NCI-H524 (cell line): ENCODE data around the gene PNKD.

Source experiments
- DNase-seq, 2 experiments: peaks; one replicate each; lab custom pipeline; 2025; lab: John Stamatoyannopoulos, UW

Gene PNKD, protein sequence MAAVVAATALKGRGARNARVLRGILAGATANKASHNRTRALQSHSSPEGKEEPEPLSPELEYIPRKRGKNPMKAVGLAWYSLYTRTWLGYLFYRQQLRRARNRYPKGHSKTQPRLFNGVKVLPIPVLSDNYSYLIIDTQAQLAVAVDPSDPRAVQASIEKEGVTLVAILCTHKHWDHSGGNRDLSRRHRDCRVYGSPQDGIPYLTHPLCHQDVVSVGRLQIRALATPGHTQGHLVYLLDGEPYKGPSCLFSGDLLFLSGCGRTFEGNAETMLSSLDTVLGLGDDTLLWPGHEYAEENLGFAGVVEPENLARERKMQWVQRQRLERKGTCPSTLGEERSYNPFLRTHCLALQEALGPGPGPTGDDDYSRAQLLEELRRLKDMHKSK

DNA sequence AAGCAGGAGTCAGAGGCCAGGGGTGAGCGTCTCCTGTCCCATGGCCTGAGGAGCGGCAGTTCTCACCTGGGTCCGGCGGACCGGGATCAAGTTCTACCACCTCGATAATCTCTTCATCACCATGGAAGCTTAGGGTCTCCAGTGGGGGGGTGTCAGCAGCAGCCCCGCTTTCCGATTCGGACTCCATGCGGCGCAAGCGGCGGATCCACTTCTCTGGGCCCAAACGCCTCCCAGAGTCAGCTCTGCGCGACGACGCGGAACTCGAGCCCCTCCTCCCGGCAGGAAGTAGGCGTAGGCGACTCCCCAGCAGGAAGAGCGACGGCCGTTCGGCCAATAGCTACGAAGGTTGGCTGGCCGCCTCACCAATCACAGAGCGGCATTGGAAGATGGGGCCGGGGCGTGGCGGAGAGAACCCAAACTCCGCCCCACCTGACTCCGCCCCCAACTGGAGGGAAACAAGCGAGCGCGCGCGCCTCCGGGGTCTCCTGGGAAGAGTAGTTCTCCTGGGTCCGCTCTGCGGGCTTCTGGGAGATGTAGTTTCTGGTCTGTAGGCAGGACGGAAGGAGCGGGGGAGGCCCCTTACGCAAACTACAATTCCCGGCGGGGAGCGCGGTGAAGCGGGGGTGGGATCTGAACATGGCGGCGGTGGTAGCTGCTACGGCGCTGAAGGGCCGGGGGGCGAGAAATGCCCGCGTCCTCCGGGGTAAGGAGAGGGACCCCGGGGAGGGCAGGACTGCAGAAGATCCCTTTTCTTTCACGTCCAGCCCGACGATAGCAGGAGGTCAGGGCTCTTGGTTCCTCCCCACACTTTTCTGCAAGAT lies at the start of gene PNKD, which contains the start of gene AAMP:
PNKD (plus strand) TSS at position 620 of the 821 bp plus-strand sequence; CDS start at position 637, 17 bp downstream.
AAMP (minus strand) TSS at position 238 of the 821 bp plus-strand sequence; CDS start at position 187, 51 bp downstream.
- DNase-seq, result peak; percentile 96 to 99

DNA sequence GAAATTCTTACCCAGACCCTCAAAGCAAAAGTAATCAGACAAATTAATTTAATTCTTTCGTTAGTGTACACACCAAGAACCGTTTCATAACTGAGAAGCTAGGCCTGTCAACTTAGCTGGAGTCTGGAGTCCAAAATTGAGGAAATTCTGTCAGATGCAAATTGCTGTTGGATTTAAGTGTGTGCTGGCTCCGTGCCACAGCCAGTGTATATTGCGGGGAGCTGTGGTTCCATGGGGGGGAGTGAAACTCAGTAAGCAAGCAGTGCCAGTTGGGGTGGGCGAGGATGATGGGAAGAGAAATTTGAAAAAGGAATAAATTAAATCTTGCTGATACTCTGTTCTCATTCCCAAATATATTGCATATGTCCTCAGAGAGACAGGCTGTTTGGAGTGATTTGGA lies 49.3 kb upstream of the PNKD start:
- DNase-seq, result no peak

DNA sequence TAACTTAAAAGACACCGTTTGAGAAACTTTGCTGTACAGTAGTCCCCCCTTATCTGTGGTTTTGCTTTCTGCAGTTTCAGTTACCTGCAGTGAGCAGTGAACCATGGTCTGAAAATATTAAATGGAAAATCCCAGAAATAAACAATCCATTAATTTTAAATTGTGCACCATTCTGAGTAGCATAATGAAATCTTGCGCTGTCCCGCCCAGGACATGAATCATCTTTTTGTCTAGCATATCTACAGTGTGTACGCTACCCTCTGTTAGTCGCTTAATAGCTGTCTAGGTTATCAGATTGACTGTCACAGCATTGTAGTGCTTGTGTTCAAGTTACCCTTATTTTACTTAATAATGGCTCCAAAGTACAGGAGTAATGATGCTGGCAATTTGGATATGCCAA lies 47.3 kb upstream of the PNKD start:
- DNase-seq, result no peak

DNA sequence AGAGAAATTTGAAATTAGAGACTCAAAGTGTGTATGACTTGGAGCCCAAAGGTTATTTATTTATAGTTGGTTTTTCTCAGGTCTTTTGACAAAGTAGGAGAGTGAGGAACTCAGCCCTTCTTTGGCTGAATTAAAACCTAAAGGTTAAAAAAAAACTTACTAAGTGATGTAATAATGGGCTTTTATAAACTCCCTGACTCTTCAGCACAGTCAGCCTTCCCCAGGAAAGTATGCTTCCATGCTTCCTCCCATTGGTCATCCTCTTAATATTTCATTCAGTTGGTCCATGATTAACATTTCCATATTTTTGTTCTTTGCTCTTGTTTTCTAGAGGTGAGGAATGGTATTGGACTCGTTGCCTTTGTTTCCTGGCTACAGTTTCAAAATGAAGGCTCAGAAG lies 46.1 kb upstream of the PNKD start:
- no peak for DNase-seq

DNA sequence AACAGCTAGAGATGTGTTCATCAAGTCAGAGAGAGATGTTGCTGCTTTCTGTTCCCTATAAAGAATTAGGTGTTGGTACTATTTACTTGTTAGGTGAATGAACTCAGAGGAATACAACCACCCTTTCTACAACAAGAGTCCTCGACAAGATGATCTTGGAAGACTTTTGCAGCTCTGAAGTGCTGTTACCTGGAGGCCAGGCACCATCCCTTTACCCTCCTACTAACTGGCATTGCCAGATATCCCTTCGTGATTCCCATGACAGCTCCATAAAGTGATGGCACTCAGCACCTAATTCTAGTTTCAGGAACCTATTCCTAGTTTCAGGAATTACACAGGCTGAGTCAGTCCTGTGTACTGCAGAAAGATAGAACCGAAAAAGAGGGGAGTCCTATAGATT lies 43.4 kb upstream of the PNKD start:
- DNase-seq, result no peak

DNA sequence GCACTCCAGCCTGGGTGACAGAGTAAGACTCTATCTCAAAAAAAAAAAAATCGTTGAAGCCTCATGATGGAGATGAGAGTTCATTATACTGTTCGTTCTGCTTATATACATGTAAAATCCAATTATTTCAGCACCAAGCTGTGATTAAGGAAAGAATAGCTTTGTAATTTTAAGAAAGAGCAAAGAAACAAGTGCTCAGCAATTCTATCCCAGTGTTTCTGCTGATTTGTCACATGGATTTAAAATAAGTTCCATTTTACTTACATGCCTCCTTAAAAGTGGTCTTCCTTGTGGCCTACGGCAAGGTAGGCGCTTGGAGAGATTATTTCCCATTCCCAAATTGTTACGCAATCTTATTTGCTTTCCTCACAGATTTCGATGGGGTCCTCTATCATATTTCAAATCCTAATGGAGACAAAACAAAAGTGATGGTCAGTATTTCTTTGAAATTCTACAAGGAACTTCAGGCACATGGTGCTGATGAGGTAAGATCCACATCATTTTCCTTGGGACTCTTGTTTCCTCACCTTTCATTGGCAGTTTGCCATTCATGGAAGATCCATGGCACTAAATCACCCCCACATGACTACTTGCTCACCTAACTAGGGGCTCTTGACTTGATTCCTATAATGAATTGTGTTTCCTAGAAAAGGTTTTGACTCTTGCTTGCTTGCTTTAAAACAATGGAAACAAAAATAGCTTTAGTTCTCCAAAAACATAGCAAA lies 41.8 kb upstream of the PNKD start:
- DNase-seq, result no peak

DNA sequence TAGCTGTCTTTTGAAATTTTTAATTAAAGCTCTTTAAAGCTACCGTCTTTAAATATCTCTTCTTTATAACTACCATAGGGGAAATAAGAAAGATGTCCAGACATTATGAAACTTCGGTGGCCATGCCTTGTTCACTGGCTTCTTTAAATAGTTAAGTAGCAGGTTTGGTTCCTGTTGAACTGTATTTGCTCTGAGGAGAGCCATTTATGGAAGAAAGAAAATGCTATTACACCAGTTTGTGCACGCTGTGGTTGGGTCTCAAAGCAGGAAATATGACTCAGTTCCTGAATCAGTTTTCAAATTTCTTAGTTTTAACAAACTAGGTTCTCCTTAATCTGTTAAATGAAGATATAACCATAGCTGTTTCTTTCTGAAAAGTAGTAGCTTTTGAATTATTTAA lies 41.1 kb upstream of the PNKD start:
- DNase-seq, result no peak

DNA sequence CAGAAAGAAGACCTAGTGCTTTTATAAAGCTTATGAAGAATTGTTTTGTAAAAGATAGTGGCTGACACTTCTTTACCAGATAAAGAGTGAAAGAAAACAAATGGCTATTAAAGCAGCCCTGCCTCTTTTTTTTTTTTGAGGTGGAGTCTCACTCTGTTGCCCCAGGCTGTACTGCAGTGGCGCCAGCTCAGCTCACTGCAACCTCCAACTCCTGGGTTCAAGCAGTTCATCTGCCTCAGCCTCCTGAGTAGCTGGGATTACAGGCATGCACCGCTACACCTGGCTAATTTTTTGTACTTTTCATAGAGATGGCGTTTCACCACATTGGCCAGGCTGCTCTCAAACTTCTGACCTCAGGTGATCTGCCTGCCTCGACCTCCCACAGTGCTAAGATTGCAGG lies 40.5 kb upstream of the PNKD start:
- DNase-seq, result no peak

DNA sequence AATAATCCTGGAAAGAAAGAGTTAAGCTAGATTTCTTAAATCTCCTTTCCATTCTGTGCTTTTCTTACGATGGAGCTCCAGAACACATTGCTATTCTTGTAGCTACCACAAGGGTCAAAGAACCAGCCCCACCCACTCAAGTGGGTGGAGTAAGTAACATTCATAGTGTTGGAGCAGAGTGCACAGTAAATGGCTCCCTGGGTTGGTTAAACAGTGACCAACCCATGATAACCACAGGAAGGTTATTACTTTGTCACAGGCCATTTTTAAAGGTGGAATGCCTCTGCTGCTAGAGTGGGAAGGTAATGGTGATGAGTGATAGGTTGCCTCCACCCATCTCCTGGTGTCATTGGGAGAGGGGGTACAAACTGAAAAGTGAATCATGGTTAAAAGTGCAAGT lies 39.4 kb upstream of the PNKD start:
- no peak for DNase-seq

DNA sequence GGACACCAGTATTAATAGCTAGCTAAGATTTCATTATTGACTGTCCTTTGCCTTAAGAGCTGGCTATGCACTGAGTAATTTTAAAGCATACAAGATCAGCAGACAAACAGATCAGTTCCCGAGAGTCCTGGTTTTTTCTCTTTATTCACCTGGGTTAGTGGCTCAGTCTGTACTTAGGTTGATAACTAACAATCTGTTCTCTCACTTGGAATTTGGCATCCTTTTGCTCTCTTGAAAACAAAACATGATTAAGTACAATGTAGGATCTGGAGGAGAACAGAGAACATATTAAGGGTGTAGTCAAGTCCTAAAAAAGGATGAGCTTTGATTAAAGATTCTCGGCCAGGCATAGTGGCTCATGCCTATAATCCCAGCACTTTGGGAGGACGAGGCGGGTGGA lies 36.8 kb upstream of the PNKD start:
- DNase-seq, result no peak

DNA sequence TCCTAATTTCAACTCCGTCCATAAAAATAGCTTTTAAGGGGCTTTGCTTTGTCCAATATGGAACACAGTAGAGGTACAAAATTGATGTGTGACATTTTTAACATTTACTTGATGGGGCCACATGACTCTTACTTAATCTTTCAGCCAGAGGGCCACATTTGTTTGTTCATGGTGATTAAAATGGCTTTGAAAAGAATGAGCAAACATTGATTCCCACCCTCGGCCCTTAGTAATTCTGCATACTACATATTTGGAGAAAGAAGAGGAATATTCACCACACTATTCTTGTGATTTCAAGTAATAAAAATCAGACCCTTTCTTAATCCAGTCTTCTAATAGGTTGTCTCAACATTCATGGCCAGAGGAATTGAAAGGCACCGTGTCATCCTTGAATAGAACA lies 35.8 kb upstream of the PNKD start:
- no peak for DNase-seq

DNA sequence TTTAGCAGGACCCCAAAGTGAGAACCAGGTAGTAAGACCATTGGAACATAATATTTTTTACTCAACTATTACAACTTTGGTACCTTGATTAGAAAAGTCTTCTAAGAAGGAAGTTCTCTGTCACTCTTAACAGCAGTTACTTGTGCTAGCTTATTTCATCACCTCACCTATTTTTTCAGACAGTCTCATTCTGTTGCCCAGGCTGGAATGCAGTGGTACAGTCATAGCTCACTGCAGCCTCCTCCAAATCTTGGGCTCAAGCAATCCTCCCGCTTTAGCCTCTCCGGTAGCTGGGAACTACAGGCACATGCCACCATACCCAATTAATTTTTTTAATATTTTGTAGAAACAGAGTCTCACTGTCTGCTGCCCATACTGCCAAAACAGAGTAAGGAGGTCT lies 35.3 kb upstream of the PNKD start:
- no peak for DNase-seq

DNA sequence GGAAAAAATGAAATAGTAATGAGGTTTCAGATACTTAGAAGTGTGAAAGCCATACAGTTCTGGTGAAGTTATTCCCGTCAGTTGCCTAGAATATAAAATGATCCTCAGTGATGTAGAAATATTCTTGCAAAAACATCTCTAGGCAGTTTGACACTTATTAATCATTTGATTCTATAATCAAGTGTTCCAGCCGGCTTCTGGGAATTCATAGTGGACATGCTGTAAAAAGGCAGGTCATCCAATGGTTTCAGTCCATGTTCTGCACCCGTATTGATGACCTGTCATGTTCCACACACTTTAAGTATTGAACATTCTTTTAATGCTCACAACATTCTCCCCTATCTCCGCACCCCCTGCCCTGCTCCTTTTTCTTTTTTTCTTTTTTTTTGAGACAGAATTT lies 33.5 kb upstream of the PNKD start:
- no peak for DNase-seq

DNA sequence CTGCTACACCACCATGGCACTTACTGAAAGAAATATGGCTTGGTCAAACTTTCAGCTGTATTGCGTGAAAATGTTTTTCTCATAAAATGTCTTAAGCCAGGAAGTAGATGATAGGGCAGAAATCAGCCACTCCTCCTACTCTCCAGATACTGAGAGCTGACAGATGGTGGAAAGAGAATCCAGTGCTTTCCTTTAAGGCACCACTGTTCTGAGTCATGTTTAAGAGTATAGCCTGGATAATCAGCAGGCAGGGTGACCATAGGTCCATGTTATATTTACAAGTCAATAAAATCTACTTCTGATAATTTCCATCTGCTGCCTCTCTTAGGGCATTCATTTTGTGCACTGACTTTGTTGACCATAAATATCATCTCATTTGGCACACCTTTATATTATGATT lies 31.4 kb upstream of the PNKD start:
- peak in 1 of 2 experiments; percentile 30 for DNase-seq

DNA sequence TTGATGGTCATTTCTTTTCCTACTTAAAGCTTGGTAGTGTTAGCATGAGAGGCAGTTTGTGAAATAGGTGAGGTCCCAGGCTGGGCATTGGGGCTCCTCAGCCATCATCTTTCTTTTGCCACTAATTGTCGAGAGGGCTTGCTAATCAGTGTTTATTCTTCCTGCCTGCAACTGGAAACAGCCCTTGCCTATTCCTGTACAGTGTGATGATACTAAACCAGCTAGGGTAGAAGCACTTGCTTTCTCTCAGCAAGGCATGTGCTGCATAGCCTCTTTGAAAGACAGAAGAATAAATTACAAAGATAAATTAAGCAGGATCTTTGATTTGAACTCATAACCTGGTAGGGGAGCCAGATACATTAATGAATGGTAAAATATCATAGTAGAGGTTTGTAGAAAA lies 26.1 kb upstream of the PNKD start:
- no peak for DNase-seq

DNA sequence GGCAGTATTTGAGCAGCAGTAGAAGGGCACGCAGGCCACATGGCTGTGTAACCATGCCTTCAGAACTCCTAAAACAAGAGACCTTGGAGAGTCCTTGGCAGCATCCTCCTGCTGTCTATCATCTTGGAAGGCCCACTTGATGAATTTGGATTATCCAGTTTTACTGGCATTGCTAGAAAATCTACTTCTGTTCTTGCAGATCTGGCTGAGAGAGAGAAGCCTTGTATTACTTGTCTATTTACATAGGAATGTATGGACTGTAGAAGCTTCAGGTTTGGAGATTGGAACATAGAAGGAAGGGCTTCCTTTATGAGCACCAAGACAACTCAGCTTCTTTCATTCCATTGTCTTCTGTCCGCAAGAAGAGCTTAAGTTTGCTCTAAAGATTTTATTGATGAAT lies 25.7 kb upstream of the PNKD start:
- DNase-seq, result no peak

DNA sequence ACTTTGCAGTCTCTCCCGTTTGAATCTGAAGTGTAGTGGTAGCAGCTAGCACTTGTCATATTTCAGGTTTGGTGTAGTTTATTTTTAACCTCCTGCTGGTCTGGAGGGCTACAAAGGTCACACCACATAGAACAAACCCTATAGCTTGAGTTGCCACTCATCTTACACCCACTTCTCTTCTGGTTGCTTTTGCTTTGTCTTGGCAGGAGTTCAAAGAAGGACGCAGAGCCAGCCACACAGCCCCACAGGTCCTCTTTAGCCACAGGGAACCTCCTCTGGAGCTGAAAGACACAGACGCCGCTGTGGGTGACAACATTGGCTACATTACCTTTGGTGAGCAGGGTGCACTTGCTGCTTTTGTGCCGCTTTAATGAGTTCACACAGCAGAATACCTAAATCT lies 25.1 kb upstream of the PNKD start:
- no peak for DNase-seq

DNA sequence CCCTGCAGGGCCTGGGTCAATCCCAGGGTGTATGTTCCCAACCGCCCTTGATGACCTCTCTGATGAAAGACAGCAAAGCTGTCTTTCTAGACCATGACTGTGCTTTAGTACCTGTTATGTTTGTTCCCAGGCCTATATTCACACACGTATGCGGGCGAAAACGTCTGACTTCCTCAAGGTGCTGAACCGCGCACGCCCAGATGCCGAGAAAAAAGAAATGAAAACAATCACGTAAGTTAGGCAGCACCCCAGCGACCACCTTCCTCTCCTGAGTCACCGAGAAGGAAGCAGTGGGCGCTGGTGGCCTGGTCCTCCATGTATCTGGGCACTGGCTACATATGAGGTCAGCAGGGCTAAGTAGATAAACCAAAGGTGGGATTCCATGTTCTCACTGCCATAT lies 20.6 kb upstream of the PNKD start:
- DNase-seq, result no peak

DNA sequence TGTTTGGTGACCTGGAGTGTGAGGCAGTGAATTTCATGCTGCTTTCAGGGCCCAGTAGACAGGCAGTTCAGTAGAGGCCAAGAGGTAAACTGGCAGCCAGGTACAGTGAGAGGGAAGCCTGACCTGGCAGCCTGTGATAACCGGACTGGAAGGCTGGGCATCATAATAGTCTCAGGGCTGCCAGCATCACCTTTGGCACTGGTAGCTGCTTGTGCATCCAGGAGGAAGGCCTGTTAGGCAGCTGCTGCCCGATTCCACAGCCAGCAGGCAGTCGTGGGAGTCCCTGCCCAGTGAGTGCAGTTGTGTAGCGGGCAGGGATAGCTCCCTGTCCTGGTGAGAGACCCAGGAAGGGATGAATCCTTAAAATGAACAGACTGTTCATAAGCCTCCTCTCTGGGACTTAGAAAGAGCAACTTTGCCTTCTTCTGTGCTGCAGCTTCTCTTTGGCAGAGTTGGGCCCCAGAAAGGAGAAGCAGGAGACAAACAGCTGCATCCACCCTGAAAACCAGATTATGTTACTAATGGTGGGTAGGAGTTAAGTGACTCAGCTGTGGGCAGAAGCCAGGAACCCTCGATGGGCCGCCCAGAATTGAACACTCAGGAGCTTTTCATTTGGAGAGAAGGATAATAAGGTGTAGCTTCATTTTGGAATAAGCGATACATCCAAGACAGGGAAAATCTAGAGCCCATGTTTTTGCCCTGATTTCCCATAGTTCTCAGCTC lies 17.6 kb upstream of the PNKD start:
- DNase-seq, result no peak

DNA sequence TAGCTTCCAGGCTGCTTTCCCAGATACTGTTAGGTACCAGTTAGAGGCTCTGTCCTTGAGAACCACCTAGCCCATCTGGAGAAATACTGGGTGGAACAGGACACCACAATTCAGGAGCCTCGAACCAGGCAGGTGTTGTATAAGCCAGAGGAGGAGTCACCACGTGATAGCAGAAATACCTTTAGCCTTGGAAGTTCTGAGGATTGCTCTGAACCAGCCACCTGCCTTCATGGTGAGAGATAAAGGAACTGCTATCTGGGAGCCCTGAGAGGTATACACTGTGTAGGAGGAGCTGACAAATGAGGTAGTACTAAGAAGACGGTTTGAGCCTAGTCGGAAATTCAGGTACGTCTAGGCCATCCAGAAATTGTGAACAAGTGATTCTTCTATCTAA lies 17.1 kb upstream of the PNKD start:
- DNase-seq, result no peak

DNA sequence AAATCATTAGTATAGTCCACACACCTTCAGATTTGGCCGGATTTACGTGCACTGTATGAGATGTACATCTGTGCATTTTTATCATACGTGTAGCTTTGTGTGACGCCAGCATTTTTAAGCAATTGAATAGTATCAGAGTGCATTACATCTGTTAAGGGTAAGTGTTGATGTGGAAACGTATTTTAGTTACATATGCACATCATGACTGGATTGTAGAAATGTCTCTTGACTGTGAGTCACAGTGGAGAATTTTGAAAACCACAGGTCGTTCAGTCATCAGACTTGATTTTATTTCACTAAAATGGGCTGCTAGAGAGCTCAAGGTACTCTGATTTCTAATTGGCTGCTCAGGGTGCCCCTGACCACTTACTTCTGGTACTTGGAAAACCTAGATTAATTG lies 14.9 kb upstream of the PNKD start:
- DNase-seq, result no peak
